Measurements from ENCODE around the gene SLC26A1.

The SLC26A1 gene

GRCh38 chr4:1032861-1033260 lies 39.7 kb upstream of the SLC26A1 start:
- DNase-seq (ENCODE audit: insufficient read length, low spot score) (no peak), FAIRE-seq (no peak)
- no peak for TF ChIP-seq CTCF (IDR thresholded peaks at IDR 0.05; ENCODE audit: insufficient read depth, missing control alignments)

- DNase-seq (ENCODE audit: insufficient read length, low spot score) (no peak), FAIRE-seq (no peak)
- no peak for TF ChIP-seq CTCF (IDR thresholded peaks at IDR 0.05; ENCODE audit: insufficient read depth, missing control alignments)
These were observed 39.0 kb upstream of the SLC26A1 start for GRCh38 chr4:1031956-1032795.

- DNase-seq (ENCODE audit: insufficient read length, low spot score): no peak
- TF ChIP-seq CTCF (IDR thresholded peaks at IDR 0.05; ENCODE audit: insufficient read depth, missing control alignments): no peak
- no peak for FAIRE-seq
These were observed 38.1 kb upstream of the SLC26A1 start for GRCh38 chr4:1031346-1031745.

GRCh38 chr4:1030559-1030958 lies 37.4 kb upstream of the SLC26A1 start:
- FAIRE-seq: no peak
- no peak for TF ChIP-seq CTCF (IDR thresholded peaks at IDR 0.05; ENCODE audit: insufficient read depth, missing control alignments)

GRCh38 chr4:1030031-1030430 lies 36.8 kb upstream of the SLC26A1 start:
- no peak for FAIRE-seq
- DNase-seq (ENCODE audit: insufficient read length, low spot score): no peak
- no peak for TF ChIP-seq CTCF (IDR thresholded peaks at IDR 0.05; ENCODE audit: insufficient read depth, missing control alignments)

More at GRCh38 chr4:1030559-1030958, 37.4 kb upstream of the SLC26A1 start:
- DNase-seq (ENCODE audit: insufficient read length, low spot score): no peak

- FAIRE-seq (no peak), DNase-seq (ENCODE audit: insufficient read length, low spot score) (no peak)
These were observed 36.3 kb upstream of the SLC26A1 start for GRCh38 chr4:1029529-1029928.

More at GRCh38 chr4:1029529-1029928, 36.3 kb upstream of the SLC26A1 start:
- TF ChIP-seq CTCF (IDR thresholded peaks at IDR 0.05; ENCODE audit: insufficient read depth, missing control alignments): no peak
